Measurements from ENCODE around the gene HAGH. TPM values are rescaled to one million over a fixed set of nuclear protein-coding genes. Genes with fewer than 3 reads are reported as not detected.

The HAGH gene
- total and polyA plus RNA-seq, 4 experiments from 2014 or later = 54.3 to 77.8 (median 68.5) TPM

- H3K36me3 Mint-ChIP-seq = peaks cover 4 to 21% of the 10 kb centered on the region in 2 donors
- H3K9me3 Mint-ChIP-seq = no peaks in the 10 kb centered on the region
- Histone ChIP-seq H3K27me3 (ENCODE audit: insufficient read depth, low read length) (no peaks in the 10 kb centered on the region), H3K36me3 (ENCODE audit: insufficient read depth, low read length) (peaks cover 5% of the 10 kb centered on the region), H3K4me1 (ENCODE audit: insufficient read depth, low read length) (peaks cover 29% of the 10 kb centered on the region), H3K9me3 (ENCODE audit: control insufficient read depth in 1 of 2, low read length in 2 of 2) (no peaks in the 10 kb centered on the region), H3K27ac (ENCODE audit: low read depth, low read length) (peak within 1 kb of the TSS; percentile 72), H3K4me3 (ENCODE audit: low read length in 2 of 2) (peak within 1 kb of the TSS; percentile 45 to 88)
- DNase-seq = peak; percentile 38 to 69 (median 54)
- peak within 1 kb of the TSS; percentile 85 to 98 (median 96) for H3K4me3 Mint-ChIP-seq
- intact Hi-C loops (cut with micrococcal nuclease) = loop anchor here (2.0 to 5.0 kb wide), 2 partner anchors 54 to 760 kb away; partner anchors contain the start of genes CEMP1, FAHD1 and HAGH
- H3K27me3 Mint-ChIP-seq = no peaks in the 10 kb centered on the region
- H3K27ac Mint-ChIP-seq = peak within 1 kb of the TSS; percentile 90 to 97 (median 95)
- ChIA-PET CTCF (ENCODE audit: partially characterized antibody) (interaction anchor here (2.3 kb wide), 1 partner anchor 10 kb away, joined by 16 read pairs; the partner anchor contains the start of genes NUBP2 and SPSB3), POLR2A (ENCODE audit: partially characterized antibody) (interaction anchor here (0.8 to 11.4 kb wide), 13 partner anchors 8 to 1006 kb away, joined by 3 to 185 read pairs (median 4); partner anchors contain the start of genes FAHD1, HAGH, JPT2 and MAPK8IP3)
- H3K4me1 Mint-ChIP-seq = peaks cover 11 to 32% (median 15%) of the 10 kb centered on the region in 4 donors
Observed at GRCh38 chr16:1772362-1772907, 54.2 kb downstream of the HAGH start, which contains the start of gene EME2. Gene EME2, plus strand, starts transcription at chr16:1772810. Its CDS starts 418 bp downstream, at chr16:1773228.

GRCh38 chr16:1771864-1772361 is 54.7 kb downstream of the HAGH start:
- Histone ChIP-seq H3K36me3 (ENCODE audit: insufficient read depth, low read length) (peaks cover 5% of the 10 kb centered on the region), H3K27me3 (ENCODE audit: insufficient read depth, low read length) (no peaks in the 10 kb centered on the region), H3K9me3 (ENCODE audit: control insufficient read depth in 1 of 2, low read length in 2 of 2) (no peaks in the 10 kb centered on the region), H3K4me1 (ENCODE audit: insufficient read depth, low read length) (peaks cover 29% of the 10 kb centered on the region), H3K27ac (ENCODE audit: low read depth, low read length) (peak overlapping the region; percentile 72), H3K4me3 (ENCODE audit: low read length in 2 of 2) (peak overlapping the region; percentile 45 to 88)
- no peak for DNase-seq
- Mint-ChIP-seq H3K4me1 (peaks cover 11 to 32% (median 15%) of the 10 kb centered on the region in 4 donors), H3K27ac (peak overlapping the region; percentile 90 to 97 (median 95)), H3K27me3 (no peaks in the 10 kb centered on the region), H3K4me3 (peak overlapping the region; percentile 85 to 98 (median 96)), H3K36me3 (peaks cover 4 to 26% of the 10 kb centered on the region in 2 donors), H3K9me3 (no peaks in the 10 kb centered on the region)
- CTCF ChIA-PET (ENCODE audit: partially characterized antibody) = interaction anchor here (2.3 kb wide), 1 partner anchor 11 kb away, joined by 16 read pairs; the partner anchor contains the start of genes NUBP2 and SPSB3
- intact Hi-C loops (cut with micrococcal nuclease) = loop anchor here (2.0 to 5.0 kb wide), 3 partner anchors 55 to 760 kb away; partner anchors contain the start of genes CEMP1, FAHD1, HAGH and MAPK8IP3
- POLR2A ChIA-PET (ENCODE audit: partially characterized antibody) = interaction anchor here (1.0 to 11.4 kb wide), 13 partner anchors 8 to 1006 kb away, joined by 3 to 185 read pairs (median 4); partner anchors contain the start of genes FAHD1, HAGH, MAPK8IP3 and NUBP2

- peak; percentile 68 to 79 (median 72) for DNase-seq
- H3K4me3 Mint-ChIP-seq = peak within 1 kb of the TSS; percentile 85 to 98 (median 96)
- ChIA-PET CTCF (ENCODE audit: partially characterized antibody) (interaction anchor here (2.3 kb wide), 1 partner anchor 11 kb away, joined by 16 read pairs; the partner anchor contains the start of genes NUBP2 and SPSB3), POLR2A (ENCODE audit: partially characterized antibody) (interaction anchor here (1.0 to 11.4 kb wide), 10 partner anchors 9 to 1007 kb away, joined by 3 to 185 read pairs (median 6); partner anchors contain the start of genes FAHD1, HAGH, MAPK8IP3 and NUBP2)
- peak within 1 kb of the TSS; percentile 90 to 97 (median 95) for H3K27ac Mint-ChIP-seq
- H3K9me3 Mint-ChIP-seq = no peaks in the 10 kb centered on the region
- peaks cover 9 to 32% (median 15%) of the 10 kb centered on the region in 4 donors for H3K4me1 Mint-ChIP-seq
- Histone ChIP-seq H3K27ac (ENCODE audit: low read depth, low read length) (peak within 1 kb of the TSS; percentile 72), H3K27me3 (ENCODE audit: insufficient read depth, low read length) (no peaks in the 10 kb centered on the region), H3K36me3 (ENCODE audit: insufficient read depth, low read length) (no peaks in the 10 kb centered on the region), H3K4me1 (ENCODE audit: insufficient read depth, low read length) (peaks cover 29% of the 10 kb centered on the region), H3K4me3 (ENCODE audit: low read length in 2 of 2) (peak within 1 kb of the TSS; percentile 45 to 88), H3K9me3 (ENCODE audit: control insufficient read depth in 1 of 2, low read length in 2 of 2) (no peaks in the 10 kb centered on the region)
- H3K36me3 Mint-ChIP-seq = peaks cover 4 to 23% of the 10 kb centered on the region in 2 donors
- intact Hi-C loops (cut with micrococcal nuclease) = loop anchor here (2.0 to 5.0 kb wide), 2 partner anchors 65 to 761 kb away; partner anchors contain the start of genes CEMP1 and MAPK8IP3
- H3K27me3 Mint-ChIP-seq = no peaks in the 10 kb centered on the region
Observed at GRCh38 chr16:1771188-1771863, 55.3 kb downstream of the HAGH start, which contains the start of gene NME3. Gene NME3, minus strand, starts transcription at chr16:1771543. Its CDS starts 9 bp downstream, at chr16:1771534.

- ChIA-PET CTCF (ENCODE audit: partially characterized antibody) (no interaction called here), POLR2A (ENCODE audit: partially characterized antibody) (interaction anchor here (1.6 to 11.4 kb wide), 6 partner anchors 10 to 160 kb away, joined by 4 to 185 read pairs (median 24); partner anchors contain the start of genes FAHD1, HAGH, MAPK8IP3 and NUBP2)
- intact Hi-C loops (cut with micrococcal nuclease) = loop anchor here (2.0 to 5.0 kb wide), 2 partner anchors 64 to 762 kb away; partner anchors contain the start of genes CEMP1 and MAPK8IP3
- no peaks in the 10 kb centered on the region for H3K27me3 ChIP-seq (ENCODE audit: insufficient read depth, low read length)
- peaks cover 29% of the 10 kb centered on the region for H3K4me1 ChIP-seq (ENCODE audit: insufficient read depth, low read length)
- peak overlapping the region; percentile 72 for H3K27ac ChIP-seq (ENCODE audit: low read depth, low read length)
- Mint-ChIP-seq H3K4me1 (peaks cover 9 to 32% (median 15%) of the 10 kb centered on the region in 4 donors), H3K4me3 (peak overlapping the region; percentile 69 to 85 (median 76)), H3K27ac (peak overlapping the region; percentile 50 to 82 (median 68)), H3K36me3 (peaks cover 4 to 22% of the 10 kb centered on the region in 2 donors), H3K27me3 (no peaks in the 10 kb centered on the region), H3K9me3 (no peaks in the 10 kb centered on the region)
- peak; percentile 38 to 76 (median 48) for DNase-seq
- H3K4me3 ChIP-seq (ENCODE audit: low read length in 2 of 2) = peak overlapping the region in 1 of 2 donors; percentile 45
- no peaks in the 10 kb centered on the region for H3K36me3 ChIP-seq (ENCODE audit: insufficient read depth, low read length)
- H3K9me3 ChIP-seq (ENCODE audit: control insufficient read depth in 1 of 2, low read length in 2 of 2) = no peaks in the 10 kb centered on the region
Observed at GRCh38 chr16:1770328-1771187, 56.1 kb downstream of the HAGH start.

GRCh38 chr16:1769402-1770300 is 57.0 kb downstream of the HAGH start:
- intact Hi-C loops (cut with micrococcal nuclease) = loop anchor here (2.0 to 5.0 kb wide), 2 partner anchors 63 to 763 kb away; partner anchors contain the start of genes CEMP1 and MAPK8IP3
- H3K36me3 Mint-ChIP-seq = peaks cover 4 to 28% of the 10 kb centered on the region in 2 donors
- H3K36me3 ChIP-seq (ENCODE audit: insufficient read depth, low read length) = peaks cover 8% of the 10 kb centered on the region
- H3K4me1 Mint-ChIP-seq = peaks cover 9 to 26% (median 15%) of the 10 kb centered on the region in 4 donors
- CTCF ChIA-PET (ENCODE audit: partially characterized antibody) = no interaction called here
- POLR2A ChIA-PET (ENCODE audit: partially characterized antibody) = interaction anchor here (1.1 to 11.4 kb wide), 5 partner anchors 9 to 406 kb away, joined by 3 to 185 read pairs (median 36); partner anchors contain the start of genes FAHD1, HAGH, MAPK8IP3 and NUBP2
- H3K27me3 ChIP-seq (ENCODE audit: insufficient read depth, low read length) = no peaks in the 10 kb centered on the region
- H3K9me3 ChIP-seq (ENCODE audit: control insufficient read depth in 1 of 2, low read length in 2 of 2) = no peaks in the 10 kb centered on the region
- H3K9me3 Mint-ChIP-seq = no peaks in the 10 kb centered on the region
- DNase-seq = no peak
- H3K27ac Mint-ChIP-seq = peak overlapping the region; percentile 29 to 82 (median 68)
- H3K27me3 Mint-ChIP-seq = no peaks in the 10 kb centered on the region
- peak overlapping the region; percentile 72 for H3K27ac ChIP-seq (ENCODE audit: low read depth, low read length)
- peak overlapping the region; percentile 69 to 85 (median 76) for H3K4me3 Mint-ChIP-seq
- H3K4me3 ChIP-seq (ENCODE audit: low read length in 2 of 2) = no peak overlapping the region
- peaks cover 25% of the 10 kb centered on the region for H3K4me1 ChIP-seq (ENCODE audit: insufficient read depth, low read length)
